GM21825 (cell line): Measurements from ENCODE around the gene PTCD3.

ENCODE experiments used
- ATAC-seq: cut with Tn5 transposase; IDR thresholded peaks from one replicate; pipeline ENCODE4 v1.9.1; 2021; ENCODE audit warnings: mild to moderate bottlenecking, moderate library complexity; ENCODE audit not compliant: unreplicated experiment

Gene PTCD3

DNA sequence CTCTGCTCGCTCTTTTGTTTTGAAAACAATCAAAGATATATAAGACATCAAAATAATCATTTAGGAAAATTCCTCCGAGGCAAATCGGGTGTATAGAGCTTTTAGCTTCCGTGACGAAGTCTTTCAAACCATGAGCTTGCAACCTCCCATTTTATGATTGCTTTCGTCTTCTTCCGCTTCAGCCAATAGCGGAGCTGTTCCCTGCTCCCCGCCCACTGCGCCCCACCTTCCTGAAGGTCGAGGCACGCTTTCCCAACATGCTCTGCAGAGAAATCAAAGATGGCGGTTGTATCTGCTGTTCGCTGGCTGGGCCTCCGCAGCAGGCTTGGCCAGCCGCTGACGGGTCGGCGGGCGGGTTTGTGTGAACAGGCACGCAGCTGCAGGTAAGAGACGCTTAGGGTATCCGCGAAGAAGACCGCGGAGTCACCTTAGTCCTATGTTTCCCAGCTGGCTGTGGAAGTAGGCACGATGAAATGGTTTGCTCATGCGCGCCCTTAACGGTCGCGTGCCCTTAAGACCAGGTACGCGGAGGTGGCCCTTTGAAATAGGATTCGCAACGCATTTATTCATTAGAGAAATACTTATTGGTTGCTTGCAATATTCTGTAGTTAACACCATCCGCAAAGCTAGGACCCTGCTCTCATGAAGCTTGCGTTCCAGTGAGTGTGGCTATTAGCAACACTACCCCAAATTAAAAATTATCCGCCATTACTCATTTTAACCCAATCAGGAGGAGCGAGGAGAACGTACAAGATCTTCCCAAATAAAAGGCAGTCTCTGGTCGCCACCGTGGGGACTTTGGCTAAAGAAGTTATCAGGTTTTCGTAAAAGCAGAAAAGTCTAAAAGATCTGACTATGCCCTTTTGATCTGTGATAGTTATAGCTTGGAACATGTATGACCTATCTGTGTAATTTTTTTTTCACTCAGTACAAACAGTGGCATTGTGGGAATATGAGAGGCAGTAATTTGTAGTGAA lies at the start of gene PTCD3:
PTCD3 (plus strand) TSS at position 267 of the 977 bp plus-strand sequence; CDS start at position 280, 13 bp downstream.
- peak; percentile 90 for ATAC-seq

- ATAC-seq, result no peak
These were observed 49.3 kb upstream of the PTCD3 start for GRCh38 chr2:86056590-86057331.

DNA sequence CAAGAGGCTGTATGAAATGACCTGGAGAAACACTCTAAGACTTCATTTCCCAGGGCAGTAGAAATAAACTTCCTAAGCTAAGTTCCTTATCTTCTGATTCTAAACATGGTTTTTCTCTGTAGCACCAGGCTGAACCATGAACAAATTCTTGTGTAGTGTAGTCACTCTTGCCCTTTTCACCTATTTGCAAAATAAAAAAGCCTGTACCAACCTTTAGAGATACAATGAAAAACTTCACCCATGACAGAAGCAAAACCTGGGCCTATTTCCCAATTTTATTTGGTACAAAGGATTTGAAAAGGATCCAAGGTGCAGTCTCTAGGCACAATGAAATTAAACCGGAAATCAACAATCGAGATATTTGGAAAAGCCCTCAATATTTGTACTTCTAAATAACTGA lies 44.0 kb upstream of the PTCD3 start:
- no peak for ATAC-seq

DNA sequence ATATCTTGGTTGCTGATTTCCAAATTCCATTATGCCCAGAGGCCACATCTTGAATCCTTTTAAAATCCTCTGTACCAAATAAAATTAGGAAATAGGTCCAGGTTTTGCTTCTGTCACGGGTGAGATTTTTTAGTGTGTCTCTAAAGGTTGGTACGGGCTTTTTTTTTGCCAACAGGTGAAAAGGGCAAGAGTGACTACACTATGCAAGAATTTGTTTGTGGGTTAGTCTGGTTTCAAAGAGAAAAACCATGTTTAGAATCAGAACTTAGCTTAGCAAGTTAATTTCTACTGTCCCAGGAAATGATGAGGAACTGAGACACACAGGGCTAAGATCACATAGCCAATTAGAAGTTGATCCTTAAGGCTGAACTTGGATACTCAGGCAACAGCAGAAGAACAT lies 42.0 kb upstream of the PTCD3 start:
- ATAC-seq, result no peak

DNA sequence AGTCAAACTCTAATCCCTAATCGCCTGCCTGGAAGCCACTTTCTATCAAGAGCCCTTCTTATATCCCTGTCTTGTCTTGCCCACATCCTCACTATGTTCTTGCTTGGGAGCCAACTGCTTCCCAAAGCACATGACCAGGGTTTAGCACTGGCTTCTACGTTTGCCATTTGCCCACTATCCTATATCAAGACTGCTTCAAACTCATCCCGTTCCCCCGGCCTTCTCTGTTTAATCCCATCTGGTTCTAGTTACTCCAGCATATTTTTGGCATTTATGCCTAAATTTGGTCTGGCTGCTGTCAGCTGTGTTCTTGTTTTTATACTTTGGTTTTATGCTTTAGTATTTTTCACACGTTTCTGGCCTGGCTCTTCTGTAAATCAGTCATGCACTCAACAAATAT lies 40.5 kb upstream of the PTCD3 start:
- ATAC-seq, result no peak

GRCh38 chr2:86066007-86066578 lies 39.9 kb upstream of the PTCD3 start:
- ATAC-seq, result no peak

DNA sequence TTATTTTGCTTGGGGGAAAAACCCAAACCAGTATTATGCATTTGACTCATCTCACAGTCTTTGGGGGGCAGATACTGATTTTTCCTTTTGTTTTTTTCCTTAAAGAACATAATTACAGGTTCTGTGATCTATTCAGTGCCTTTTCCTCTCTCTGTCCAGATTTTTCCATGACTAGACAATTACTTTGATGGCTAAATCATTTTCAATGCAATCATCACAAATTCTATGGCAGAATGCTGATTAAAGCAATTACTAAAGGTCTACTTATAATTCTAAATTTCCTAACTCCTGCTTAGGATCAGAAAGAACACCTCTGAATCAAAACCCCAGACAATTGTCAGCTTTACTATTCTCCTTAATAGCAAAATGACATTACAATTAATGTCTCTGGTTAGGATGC lies 39.1 kb upstream of the PTCD3 start:
- ATAC-seq, result no peak

DNA sequence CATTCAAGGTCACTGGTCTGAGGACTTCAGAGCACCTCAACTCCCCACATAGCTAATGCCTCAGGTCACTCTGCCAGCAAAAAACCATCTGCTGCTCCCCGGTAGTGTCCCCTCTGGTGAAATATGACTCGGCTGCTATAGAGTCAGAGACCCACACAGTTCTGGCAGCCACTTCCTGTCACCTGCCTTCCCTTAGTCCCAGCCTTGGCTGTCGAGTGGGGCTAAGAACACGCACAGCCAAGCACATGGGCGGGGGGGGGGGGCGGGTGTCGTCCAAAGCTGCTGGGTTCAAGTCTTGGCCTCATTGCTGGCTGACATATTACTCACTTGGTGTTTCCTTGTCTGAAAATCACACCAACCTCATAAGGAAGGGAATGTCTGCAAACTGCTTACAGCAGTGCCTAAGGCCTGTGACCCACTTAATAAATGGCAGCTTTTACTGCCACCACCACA lies 37.9 kb upstream of the PTCD3 start:
- no peak for ATAC-seq

GRCh38 chr2:86068648-86069047 lies 37.4 kb upstream of the PTCD3 start:
- ATAC-seq, result no peak

DNA sequence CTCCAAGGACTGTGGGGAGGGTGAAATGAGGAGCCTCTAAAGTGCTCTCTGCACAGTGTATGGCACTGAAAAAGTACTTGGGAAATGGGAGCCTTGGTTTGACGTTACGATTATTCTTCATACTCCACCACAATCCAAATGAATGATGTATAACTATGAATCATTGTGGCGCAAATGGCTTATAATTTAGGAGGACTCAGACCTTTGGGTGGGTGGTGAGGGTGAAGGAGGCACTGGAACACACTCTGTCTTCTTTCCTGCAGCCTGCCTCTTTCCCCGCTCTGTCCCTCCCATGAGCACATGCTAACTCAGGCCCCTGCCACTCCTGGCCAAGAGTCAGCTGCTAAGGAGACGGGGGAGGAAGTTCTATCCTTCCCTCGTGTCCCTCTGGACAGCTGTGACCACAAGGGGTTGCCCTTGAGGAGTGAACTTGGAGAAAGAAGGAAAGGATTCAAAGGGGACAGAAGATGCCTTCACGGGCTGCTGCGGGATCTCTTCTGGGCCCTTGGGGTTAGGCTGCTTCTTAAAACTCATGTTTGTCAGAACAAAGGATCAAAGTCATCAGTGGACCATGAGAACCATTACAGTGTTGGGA lies 36.8 kb upstream of the PTCD3 start:
- no peak for ATAC-seq

- ATAC-seq, result no peak
These were observed 36.2 kb upstream of the PTCD3 start for GRCh38 chr2:86069783-86070339.

GRCh38 chr2:86070868-86071267 lies 35.2 kb upstream of the PTCD3 start:
- ATAC-seq, result no peak

- ATAC-seq, result peak; percentile 73
These were observed 33.7 kb upstream of the PTCD3 start for GRCh38 chr2:86072271-86072858.

DNA sequence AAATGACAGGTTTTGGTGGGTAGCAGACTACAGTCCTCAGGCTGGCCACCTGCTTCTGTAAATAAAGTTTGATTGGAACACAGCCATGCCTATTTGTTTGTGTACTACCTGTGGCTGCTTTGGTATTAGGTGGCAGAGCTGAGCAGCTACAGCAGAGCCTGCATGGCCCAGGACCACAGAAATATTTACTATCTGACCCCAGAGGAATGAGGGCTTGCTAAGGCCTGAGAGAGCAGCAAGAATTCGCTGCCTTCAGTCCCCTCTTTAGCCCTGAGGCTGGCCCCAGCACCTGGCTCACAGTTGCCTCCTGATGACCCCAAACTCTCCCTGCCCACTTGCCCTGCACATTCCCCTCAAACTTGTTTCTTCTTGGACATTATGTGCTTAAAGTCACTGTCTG lies 32.8 kb upstream of the PTCD3 start:
- no peak for ATAC-seq

GRCh38 chr2:86074256-86074655 lies 31.8 kb upstream of the PTCD3 start:
- no peak for ATAC-seq

- no peak for ATAC-seq
These were observed 31.2 kb upstream of the PTCD3 start for GRCh38 chr2:86074811-86075210.

- ATAC-seq, result no peak
These were observed 30.1 kb upstream of the PTCD3 start for GRCh38 chr2:86075886-86076285.

DNA sequence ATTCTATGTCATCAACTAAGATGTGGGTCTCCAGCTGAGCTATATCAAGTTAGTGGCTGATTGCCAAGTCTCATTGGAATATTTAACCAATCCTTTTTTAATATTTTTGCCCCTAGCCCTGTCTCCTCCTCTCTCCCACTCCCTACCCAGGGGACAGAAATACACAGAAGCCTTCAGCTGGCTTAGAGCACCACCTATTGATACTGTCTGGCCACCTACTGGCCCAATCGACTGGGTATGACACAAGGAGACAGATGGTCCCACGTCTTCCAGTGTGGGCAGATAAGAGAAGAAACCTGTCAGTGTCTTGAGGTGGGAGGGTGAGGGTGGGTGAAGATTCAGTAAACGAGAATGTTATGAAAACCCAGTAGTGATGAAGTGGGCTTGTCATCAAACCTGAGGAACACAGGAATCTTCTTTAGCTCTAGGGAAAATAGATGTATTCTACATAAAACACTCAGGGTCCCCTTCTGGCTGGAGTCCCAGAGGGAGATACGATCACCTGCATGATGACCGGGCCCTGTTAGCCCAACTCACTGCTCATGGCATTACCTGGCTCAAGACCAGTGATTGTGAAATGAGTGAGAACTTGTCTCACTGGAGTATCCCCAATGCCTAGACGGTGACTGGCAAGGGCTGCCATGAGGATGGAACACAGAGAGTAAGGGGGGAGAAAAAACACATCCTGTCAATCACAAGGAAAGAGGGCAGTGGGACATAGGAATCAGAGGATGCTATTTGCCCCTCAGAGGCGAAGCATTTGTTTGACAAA lies 27.1 kb upstream of the PTCD3 start:
- ATAC-seq, result no peak
